ENCODE results near the gene AGPAT3.
A peak's percentile ranks its signal among the peaks of the same experiment; 100 is the strongest.

The AGPAT3 gene

GRCh38 chr21:43827015-43827611, 37.9 kb upstream of the AGPAT3 start:
- DNase-seq (ENCODE audit: low read depth, low spot score): peak; percentile 69
- TF ChIP-seq, protein P1, sequence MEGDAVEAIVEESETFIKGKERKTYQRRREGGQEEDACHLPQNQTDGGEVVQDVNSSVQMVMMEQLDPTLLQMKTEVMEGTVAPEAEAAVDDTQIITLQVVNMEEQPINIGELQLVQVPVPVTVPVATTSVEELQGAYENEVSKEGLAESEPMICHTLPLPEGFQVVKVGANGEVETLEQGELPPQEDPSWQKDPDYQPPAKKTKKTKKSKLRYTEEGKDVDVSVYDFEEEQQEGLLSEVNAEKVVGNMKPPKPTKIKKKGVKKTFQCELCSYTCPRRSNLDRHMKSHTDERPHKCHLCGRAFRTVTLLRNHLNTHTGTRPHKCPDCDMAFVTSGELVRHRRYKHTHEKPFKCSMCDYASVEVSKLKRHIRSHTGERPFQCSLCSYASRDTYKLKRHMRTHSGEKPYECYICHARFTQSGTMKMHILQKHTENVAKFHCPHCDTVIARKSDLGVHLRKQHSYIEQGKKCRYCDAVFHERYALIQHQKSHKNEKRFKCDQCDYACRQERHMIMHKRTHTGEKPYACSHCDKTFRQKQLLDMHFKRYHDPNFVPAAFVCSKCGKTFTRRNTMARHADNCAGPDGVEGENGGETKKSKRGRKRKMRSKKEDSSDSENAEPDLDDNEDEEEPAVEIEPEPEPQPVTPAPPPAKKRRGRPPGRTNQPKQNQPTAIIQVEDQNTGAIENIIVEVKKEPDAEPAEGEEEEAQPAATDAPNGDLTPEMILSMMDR (IDR thresholded peaks at IDR 0.05; ENCODE audit: low read depth, low read length): no peak
- in situ Hi-C loops (cut with HindIII; ENCODE audit: low sequenced_read_pairs): no loop called here
- no peak overlapping the region for H3K4me3 ChIP-seq (ENCODE audit: low read depth, low read length)

- no peak for DNase-seq (ENCODE audit: low read depth, low spot score)
- in situ Hi-C loops (cut with HindIII; ENCODE audit: low sequenced_read_pairs): no loop called here
- no peak overlapping the region for H3K4me3 ChIP-seq (ENCODE audit: low read depth, low read length)
- TF ChIP-seq, protein P1 (IDR thresholded peaks at IDR 0.05; ENCODE audit: low read depth, low read length): no peak
Measured at GRCh38 chr21:43829161-43829560, 35.9 kb upstream of the AGPAT3 start.

GRCh38 chr21:43829575-43830119, 35.4 kb upstream of the AGPAT3 start:
- DNase-seq (ENCODE audit: low read depth, low spot score): no peak
- TF ChIP-seq, protein P1 (IDR thresholded peaks at IDR 0.05; ENCODE audit: low read depth, low read length): no peak
- no peak overlapping the region for H3K4me3 ChIP-seq (ENCODE audit: low read depth, low read length)
- in situ Hi-C loops (cut with HindIII; ENCODE audit: low sequenced_read_pairs): no loop called here

DNA sequence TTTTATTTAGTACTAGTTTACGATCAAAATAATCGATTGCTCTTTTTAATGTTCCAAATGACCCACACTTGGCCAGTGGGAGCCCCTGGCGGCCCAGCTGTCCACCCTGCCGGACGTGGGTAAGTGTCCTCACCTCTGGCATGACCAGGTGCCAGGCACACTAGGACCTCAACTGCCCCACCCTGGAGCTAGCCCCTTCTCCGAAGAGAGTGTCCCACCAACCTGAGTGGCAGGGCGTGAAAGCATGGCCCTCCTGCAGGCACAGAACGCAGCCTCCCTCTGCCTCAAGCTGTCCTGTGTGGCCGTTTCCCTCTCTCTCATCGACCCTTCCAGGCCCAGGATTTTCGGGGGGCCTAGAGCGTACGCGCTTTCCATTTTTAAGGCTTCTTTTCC, 32.9 kb upstream of the AGPAT3 start:
- TF ChIP-seq, protein P1 (IDR thresholded peaks at IDR 0.05; ENCODE audit: low read depth, low read length): no peak
- in situ Hi-C loops (cut with HindIII; ENCODE audit: low sequenced_read_pairs): no loop called here

DNA sequence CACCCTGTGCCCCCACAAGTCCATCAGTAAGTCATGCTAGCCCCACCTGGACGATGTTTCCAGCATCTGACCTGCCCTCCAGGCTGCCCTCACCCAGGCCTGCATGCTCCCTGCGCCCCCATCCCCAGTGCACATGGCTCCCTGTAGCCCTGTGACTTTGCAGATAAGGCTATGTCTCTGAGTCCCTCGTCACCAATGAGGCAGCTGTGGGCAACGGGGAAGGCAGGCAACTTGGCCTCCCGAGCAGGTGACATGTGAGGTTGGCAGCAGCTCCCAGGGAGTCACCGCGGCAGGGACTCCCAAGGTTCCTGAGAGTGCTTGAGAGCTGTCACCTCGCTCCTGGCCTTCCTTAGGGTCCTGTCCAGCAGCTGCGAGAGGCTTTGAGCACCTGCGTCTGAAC, 32.4 kb upstream of the AGPAT3 start:
- in situ Hi-C loops (cut with HindIII; ENCODE audit: low sequenced_read_pairs): no loop called here
- no peak overlapping the region for H3K4me3 ChIP-seq (ENCODE audit: low read depth, low read length)
- TF ChIP-seq, protein P1 (IDR thresholded peaks at IDR 0.05; ENCODE audit: low read depth, low read length): no peak
- no peak for DNase-seq (ENCODE audit: low read depth, low spot score)

More for the DNA sequence above, 32.9 kb upstream of the AGPAT3 start:
- no peak for DNase-seq (ENCODE audit: low read depth, low spot score)
- no peak overlapping the region for H3K4me3 ChIP-seq (ENCODE audit: low read depth, low read length)

GRCh38 chr21:43834146-43834905, 30.7 kb upstream of the AGPAT3 start:
- in situ Hi-C loops (cut with HindIII; ENCODE audit: low sequenced_read_pairs): no loop called here
- no peak overlapping the region for H3K4me3 ChIP-seq (ENCODE audit: low read depth, low read length)
- TF ChIP-seq, protein P1 (IDR thresholded peaks at IDR 0.05; ENCODE audit: low read depth, low read length): no peak
- DNase-seq (ENCODE audit: low read depth, low spot score): no peak
